G401 (cell line): Measurements from ENCODE around the gene ATP10A. TPM values are rescaled to one million over a fixed set of nuclear protein-coding genes. Genes with fewer than 3 reads are reported as not detected.
"Not testable (repeated sequence)": the region's sequence is repeated elsewhere in the genome, so short reads cannot be mapped to it uniquely, and the experiment has no call there.

Source experiments
- DNase-seq: peaks from one replicate; pipeline ENCODE4 v3.0.0-alpha.2; 2015; ENCODE audit warnings: low spot score
- in situ Hi-C: cut with HindIII; loops from 2 replicates; pipeline ENCODE4 v1.10.0; 2016; ENCODE audit warnings: low sequenced_read_pairs, mixed read lengths
- total RNA-seq: library from RNA; depleted of rRNA; stranded (reverse); fragments of >200 nt; shearing (Covaris generic); gene quantifications from 2 replicates; pipeline ENCODE4 v1.2.3, GENCODE V29; 2014

ATP10A gene
- total RNA-seq, 1 experiment from 2014 or later: 14.1 TPM

DNA sequence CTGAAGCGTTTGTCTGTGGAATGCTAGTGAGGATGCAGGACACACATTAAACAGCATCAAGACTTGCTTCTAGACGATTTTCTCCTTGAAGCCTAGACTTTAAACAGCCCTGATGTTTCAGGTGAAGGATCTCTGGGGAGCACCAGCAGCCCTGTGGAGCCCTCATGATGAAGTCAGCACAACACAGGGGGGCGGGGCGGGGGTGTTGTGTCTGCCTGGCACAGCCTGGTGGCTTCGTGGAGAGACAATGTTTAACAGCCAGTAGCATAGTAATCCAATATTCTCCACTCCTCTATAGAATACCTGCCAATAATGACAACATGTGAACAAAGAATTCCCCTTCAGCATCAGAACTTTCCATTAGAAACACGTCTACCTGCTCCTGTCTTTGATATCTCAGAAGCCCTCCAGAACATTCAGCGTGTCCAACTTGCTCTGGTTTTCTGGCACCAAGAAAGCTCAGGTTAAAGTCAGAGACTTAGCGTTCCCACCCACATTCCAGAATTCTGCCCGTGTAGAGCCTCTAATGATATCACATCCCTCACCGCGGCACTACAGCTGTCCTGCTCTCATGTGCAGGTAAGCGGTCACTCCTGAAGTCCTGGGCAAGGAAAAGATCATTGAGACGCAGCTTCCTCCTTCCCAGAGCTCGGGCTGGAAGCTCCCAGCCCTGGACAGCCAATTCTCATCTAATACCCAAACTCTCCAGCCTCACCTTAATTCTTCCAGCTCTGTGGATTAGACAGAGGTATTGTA is 98.0 kb downstream of the ATP10A start:
- in situ Hi-C loops: no loop called here

DNA sequence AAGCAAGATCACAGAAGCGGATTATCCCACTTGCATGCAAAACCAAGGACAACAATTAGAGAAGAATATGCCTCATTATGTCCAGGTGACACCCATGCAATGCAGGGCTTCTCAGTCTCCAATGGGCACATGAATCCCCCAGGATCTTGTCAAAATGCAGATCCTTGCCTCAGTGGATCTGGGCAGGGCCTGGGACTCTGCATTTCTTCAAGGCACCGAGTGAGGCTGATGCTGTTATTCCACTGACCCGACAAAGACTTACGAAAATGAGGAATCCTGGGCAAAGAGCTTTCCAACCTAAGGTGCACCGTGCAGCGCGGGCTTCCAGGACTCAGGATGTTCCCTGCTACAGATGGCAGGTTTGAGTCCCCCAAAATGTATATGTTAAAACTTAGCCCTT is 99.2 kb downstream of the ATP10A start:
- in situ Hi-C loops: no loop called here
- DNase-seq: no peak

More for the DNA sequence above, 98.0 kb downstream of the ATP10A start:
- no peak for DNase-seq

DNA sequence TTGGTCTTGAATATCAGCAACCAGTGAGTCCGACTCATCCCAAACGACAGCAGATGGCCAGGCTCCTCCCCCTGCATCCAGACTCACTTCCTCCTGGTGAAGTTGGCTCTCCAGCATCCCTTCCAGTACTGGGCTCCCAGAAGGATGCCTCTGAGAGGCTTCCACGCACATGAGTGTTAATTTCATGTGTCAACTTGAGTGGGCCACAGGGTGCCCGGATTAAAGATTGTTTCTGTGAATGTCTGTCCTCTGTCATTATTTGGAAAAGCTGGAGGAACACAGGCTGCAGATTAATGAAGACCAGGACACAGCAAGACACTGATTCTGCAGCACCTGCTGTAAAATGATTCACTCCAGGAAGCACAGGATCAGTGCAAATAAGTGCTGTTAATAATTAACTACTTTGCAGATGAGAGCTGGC is 99.8 kb downstream of the ATP10A start:
- in situ Hi-C loops: no loop called here
- DNase-seq: peak; percentile 70

DNA sequence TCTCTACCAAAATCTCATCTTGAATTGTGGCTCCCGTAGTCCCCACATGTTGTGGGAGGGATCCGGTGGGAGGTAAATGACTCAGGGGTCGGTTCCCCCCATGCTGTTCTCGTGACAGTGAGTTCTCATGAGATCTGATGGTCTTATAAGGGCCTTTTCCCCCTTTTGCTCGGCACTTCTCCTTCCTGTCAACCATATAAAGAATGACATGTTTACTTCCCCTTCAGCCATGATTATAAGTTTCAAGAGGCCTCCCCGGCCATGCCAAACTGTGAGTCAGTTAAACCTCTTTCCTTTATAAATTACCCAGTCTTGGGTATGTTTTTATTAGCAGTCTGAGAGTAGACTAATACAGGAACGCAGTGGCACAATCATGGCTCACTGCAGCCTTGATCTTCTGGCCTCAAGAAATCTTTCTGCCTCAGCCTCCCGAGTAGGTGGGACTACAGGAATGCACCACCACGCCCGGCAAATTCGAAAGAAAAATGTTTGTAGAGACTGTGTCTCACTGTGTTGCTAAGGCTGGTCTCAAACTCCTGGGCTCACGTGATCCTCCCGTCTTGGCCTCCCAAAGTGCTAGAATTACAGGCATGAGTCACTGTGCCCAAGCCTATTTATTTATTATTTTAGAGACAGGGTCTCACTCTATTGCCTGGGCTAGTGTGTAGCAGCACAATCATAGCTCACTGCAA is 101.0 kb downstream of the ATP10A start:
- in situ Hi-C loops: no loop called here

DNA sequence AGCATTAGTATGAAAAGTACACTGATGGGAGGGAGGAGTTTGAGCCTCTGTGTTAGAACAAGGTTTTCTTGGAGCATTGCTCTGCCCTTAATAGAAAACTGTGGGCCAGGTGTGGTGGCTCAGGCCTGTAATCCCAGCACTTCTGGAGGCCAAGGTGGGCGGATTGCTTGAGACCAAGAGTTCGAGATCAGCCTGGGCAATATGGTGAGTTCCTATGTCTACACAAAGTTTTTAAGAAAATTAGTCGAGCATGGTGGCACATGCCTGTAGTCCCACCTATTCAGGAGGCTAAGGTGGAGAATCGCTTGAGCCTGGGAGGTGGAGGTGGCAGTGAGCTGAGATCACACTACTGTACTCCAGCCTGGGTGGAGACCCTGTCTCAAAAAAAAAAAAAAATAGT is 103.7 kb downstream of the ATP10A start:
- DNase-seq: no peak
- in situ Hi-C loops: no loop called here

More for the DNA sequence above, 101.0 kb downstream of the ATP10A start:
- DNase-seq: no peak

DNA sequence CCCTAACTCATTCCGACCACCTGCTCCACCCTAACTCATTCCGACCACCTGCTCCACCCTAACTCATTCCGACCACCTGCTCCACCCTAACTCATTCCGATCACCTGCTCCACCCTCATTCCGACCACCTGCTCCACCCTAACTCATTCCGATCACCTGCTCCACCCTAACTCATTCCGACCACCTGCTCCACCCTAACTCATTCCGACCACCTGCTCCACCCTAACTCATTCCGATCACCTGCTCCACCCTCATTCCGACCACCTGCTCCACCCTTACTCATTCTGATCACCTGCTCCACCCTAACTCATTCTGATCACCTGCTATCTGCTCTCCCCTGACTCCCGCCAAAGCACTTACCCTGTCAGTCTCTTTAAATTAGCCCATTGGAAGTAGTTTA is 104.5 kb downstream of the ATP10A start:
- in situ Hi-C loops, DNase-seq: not testable (repeated sequence)

DNA sequence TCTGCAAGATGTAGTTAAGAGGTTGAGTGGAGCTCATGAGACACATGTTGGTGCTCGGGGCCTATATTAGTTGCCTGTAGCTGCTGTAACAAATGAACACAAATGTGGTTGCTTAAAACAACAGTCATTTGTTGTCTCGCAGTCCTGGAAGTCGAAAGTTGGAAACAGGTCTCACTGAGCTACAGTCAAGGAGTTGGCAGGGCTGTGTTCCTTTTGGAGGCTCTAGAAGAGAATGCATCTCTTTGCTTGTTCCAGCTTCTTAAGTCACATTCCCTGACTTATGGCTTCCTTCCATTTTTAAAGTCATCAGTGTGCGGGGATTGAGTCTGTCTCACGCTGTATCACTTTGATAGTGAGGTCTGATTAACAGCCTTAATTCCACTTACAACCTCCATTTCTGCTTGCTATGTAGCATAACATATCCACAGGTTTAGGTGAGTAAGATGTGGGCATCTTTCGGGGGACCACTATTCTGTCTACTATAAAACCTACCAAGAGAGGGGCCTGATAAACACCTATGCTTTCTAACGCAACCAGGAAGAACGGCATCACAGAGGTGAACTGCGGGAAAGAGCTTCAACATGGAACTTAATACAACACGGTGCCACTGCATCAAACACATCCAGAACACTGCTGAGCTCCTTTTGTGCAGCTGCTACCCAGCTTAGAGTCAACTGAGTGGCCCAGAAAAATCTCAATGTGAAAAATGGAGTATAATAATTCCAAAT is 119.4 kb downstream of the ATP10A start:
- in situ Hi-C loops: no loop called here
- no peak for DNase-seq

DNA sequence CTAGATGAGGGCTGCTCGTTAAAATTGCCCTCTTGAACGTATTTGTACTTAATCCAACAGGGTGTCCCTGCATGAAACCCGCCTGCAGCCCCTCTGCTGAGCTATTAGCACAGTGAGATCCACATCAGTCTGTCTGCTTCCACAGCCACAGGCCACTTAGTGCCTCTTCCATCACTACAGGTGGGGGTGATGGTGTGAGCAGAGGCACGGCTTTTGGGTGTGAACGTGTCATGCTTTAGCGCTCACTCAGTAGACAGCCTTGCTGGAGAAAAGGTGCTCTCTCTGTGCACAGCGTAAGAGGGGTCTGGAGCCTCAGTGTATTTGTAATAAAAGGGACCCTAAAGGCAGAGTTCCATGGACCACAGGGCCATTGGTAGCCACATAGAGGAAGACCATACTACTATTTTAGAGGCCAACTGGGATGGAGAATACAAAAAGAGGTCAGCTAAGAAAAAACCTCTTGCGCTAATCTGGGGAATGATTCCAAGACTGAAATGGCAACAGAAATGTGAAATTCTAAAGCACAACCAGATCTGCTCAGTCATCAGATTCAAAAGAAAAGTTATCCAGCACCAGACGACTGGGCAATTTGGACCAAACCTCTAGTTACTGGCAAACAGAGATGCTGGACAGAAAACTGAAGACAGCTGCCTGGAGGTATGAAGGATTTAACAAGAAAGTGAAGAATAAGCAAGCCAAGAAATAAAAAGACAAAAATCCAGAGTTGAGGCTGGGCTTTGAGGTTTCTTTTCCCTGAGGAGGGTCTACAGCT is 120.2 kb downstream of the ATP10A start:
- in situ Hi-C loops: no loop called here
- DNase-seq: no peak

DNA sequence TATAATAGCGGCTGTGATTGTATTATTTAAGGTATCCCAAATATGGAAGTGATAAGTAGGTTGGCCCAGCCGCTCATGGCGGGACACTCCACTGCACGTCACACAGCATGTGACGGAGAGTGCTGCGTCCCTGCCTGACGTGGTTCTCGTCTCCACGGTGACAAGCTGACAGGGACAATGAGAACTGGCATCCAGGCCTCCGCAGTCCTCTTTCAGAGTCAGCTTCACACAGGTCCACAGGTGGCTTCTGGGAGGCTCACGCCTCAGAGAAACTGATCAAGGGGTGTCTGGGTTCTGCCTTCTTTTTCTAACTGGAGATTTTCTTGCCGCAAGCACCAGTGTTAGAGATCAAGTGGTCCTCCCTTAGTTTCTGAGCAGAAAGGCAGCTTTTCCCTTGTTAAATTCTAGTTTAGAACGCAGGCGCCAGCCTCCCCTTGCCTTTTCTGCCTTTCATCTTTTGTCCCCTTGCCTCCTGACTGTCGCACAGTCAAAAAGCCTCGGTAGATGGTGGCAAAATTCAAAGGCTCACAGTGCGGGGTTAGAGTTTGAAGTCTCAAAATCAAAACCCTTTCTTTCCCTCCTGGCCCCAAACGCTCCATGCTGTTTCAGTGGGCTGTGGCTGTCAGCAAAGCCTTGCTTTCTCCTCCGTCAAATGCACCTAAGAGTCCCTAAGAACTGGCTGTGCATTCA is 120.9 kb downstream of the ATP10A start:
- DNase-seq: no peak
- in situ Hi-C loops: no loop called here

DNA sequence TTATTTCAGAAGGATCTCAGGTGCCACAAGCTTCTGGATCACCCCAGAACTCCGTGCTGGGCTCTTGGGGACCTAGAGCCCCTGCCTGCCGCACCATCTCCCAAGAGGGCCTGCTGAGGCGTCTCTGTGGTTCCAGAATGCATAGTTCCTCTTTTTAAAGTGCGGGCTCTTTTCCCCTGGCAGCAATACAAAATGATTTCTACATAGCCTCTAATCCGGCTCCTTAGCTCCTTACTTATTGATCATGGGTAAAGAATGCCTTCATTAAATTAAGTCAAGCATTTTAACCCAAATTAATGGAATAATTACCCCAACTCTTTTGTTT is 121.9 kb downstream of the ATP10A start:
- in situ Hi-C loops: no loop called here

DNA sequence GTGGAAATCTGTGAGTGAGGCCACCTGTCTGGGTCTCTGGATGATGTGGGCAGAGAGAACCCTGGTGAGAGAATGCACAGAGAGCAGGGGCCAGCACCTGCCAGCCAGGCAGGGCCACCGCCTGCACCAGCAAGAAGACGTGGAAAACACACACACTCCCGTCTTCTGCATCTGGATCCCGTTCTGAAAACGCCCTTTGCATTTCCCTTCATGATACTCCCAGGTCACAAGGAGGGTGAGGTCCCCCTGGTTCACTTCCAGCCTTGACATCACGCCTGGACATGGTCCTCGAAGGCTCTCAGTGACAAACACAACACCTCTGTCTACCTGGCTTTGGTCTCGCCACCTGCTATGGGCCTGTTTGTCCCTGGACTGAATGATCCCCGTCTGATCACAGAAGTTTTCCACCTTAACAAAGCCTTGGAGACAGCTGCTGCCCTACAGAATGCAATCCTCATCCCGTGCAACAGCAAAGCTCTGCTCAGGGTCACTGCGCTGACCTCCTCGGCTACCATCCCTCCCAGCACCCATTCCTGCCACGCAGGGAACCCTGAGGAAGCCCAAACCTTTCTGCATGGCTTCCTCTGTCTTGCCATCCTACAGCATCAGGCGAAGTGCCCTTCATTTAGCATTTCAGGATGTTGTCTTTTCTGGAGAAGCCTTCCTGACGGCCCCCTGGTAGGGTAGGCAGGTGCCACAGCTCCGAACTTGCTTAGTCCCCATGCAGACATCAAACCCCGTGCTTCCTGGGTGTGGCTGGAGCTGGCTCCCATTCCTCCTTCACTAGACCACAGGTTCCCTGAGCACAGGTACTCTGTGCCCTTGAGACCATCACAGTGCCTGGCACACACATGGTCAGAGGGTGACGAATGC is 122.5 kb downstream of the ATP10A start:
- in situ Hi-C loops: no loop called here
- DNase-seq: no peak

More for the DNA sequence above, 121.9 kb downstream of the ATP10A start:
- DNase-seq: no peak

DNA sequence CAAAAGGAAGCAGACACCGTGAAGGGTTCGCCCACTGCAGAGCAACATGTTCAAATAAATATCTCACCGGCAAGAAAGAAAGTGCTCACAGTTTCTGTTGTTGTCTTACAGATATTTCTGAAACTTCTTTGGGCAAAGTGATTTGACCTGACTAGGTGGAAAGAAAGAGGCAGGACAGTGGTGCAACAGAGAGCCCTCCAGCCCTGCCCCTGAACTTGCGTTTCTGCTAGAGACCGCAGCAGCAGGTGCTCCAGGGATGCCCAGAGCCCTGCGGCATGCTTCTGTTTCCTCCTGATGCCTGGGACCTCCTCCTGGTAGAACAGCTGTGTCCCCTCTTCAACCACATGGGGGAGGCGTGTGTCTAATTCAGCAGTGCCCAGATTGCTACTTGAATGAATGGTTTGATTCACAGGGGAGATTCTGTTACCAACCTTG is 123.4 kb downstream of the ATP10A start:
- in situ Hi-C loops: no loop called here
- DNase-seq: peak; percentile 25

DNA sequence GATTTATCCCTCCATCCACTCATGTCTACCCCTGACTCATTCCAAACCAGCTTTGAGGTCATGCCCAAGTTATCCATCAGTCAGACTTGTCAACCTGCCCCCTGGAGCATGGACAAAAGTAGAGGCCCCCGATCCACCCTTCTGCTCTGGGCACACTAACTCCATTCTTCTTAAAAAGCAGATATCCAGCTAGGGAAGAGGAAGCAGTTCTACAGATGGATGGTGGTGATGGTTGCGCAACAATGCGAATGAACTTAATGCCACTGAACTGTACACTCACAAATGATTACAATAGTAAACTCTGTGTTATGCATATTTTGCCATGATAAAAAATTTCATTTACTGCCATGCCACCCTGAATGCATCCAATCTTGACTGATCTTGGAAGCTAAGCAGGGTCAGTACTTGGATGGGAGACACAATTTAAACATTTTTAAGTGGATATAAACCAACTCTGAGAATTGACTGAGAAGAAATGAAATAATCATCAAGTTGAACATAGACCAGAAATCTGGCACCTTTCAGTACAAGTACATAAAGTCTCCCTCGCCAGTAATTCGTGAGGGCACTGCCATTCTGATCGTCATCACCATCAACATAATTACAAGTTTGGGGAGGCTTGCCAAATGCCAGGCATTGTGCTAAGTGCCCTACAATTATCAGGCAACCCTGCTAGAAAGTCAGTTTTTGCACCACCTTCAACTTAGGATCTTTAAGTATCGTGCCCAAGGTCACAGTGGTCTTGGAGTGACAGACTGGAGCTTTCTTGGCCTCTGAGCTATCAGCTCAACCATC is 124.8 kb downstream of the ATP10A start:
- no peak for DNase-seq
- in situ Hi-C loops: no loop called here

DNA sequence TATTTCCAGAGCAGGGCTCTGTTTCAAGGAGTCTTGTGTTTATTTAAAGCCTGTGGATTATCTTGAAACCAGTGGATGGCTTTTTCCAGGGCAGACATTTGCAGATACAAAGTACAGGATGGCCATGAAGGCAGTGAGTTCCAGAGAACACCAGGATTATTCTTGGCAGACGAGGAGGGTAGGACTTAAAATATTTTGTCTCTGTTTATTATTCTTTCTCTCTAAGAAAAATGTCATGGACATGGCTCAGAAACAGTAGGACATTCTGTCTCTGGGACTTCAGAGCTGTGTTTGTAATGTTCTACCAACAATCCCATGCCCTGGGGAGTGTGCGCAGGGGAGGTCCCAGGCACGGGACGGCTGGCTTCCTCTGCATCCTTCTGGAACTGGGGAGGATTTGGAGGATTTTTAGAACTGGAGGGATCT is 125.9 kb downstream of the ATP10A start:
- DNase-seq: no peak
- in situ Hi-C loops: no loop called here

DNA sequence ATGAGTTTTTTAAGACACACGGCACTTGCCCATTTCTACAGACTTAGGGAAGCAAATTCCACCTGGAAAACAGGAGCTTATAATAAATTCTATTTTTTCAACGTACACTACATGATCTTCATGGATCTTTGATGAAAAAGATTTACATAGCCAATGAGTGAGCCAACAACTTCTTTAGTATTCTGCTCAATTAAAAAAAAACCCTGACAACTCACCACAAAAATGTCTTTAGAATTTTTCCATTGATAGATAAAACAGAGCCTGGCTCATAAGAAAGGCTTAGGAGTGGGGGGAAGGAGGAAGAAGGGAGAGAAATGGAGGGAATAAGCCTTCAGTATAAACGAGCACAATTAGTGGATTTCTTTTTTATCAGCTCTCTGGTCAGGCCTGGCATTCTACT is 126.7 kb downstream of the ATP10A start:
- DNase-seq: no peak
- in situ Hi-C loops: no loop called here

DNA sequence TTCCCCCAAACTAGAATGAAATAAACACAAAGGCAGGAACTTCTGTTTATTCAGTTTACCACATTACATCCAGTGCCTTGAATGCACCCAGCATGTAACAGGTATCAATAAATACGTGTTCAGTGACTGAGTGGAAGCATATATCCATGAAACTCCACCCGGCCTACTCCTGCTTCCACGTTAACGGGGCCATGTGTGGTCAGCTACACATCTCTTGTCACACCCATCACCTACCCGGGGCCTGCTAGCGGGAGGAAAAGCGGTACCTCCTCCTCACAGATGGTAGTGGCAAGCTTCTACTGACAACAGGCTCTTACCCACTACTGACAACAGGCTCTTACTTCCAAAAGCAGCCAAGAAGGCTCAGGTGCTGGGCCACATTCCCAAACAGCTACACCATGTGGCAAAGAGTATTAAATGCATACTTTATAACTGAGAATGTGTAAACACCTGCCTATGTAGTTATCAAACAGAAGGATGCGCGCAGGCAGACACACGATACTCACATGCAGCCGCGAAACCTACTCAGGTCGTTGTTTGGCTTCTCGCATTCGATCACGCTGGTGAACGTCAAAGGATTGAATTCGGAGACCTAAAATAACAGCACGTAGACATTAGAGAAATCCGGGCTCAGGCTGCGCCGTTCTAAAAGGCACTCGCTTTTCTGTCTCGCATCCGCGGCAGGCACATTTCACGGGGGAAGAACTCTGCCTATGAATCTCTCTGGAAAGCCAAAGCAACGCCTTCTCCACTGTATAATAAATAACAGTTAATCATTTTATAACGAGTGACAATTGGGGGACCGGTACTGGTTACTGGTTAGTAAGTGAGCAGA is 127.4 kb downstream of the ATP10A start:
- in situ Hi-C loops: no loop called here

More for the DNA sequence above, 127.4 kb downstream of the ATP10A start:
- peak; percentile 59 for DNase-seq
